HPDE6-E6E7 (cell line): Measurements from ENCODE around the gene ERMARD.

Experiments used
- DNase-seq: peaks from one replicate; pipeline ENCODE4 v3.0.0; 2011; ENCODE audit warnings: missing footprints; ENCODE audit errors: extremely low spot score

The ERMARD gene

GRCh38 chr6:169801396-169802160 lies 50.2 kb downstream of the ERMARD start:
- no peak for DNase-seq

- DNase-seq: no peak
These were observed 51.4 kb downstream of the ERMARD start for GRCh38 chr6:169802790-169803189.

- no peak for DNase-seq
These were observed 51.9 kb downstream of the ERMARD start for GRCh38 chr6:169803271-169803811.

- no peak for DNase-seq
These were observed 52.5 kb downstream of the ERMARD start for GRCh38 chr6:169803816-169804340.

GRCh38 chr6:169804427-169804826 lies 53.0 kb downstream of the ERMARD start:
- DNase-seq: no peak

- DNase-seq: no peak
These were observed 53.9 kb downstream of the ERMARD start for GRCh38 chr6:169805242-169805838.

- DNase-seq: no peak
These were observed 55.3 kb downstream of the ERMARD start for GRCh38 chr6:169806701-169807100.

- DNase-seq: no peak
These were observed 55.8 kb downstream of the ERMARD start for GRCh38 chr6:169807229-169807628.

- DNase-seq: no peak
These were observed 56.5 kb downstream of the ERMARD start for GRCh38 chr6:169807699-169808607.

GRCh38 chr6:169808608-169808967 lies 57.2 kb downstream of the ERMARD start:
- DNase-seq: no peak

GRCh38 chr6:169809386-169809785 lies 58.0 kb downstream of the ERMARD start:
- no peak for DNase-seq

- DNase-seq: no peak
These were observed 58.9 kb downstream of the ERMARD start for GRCh38 chr6:169810066-169810989.

- DNase-seq: no peak
These were observed 59.6 kb downstream of the ERMARD start for GRCh38 chr6:169811072-169811471.

- no peak for DNase-seq
These were observed 60.3 kb downstream of the ERMARD start for GRCh38 chr6:169811521-169812256.

- no peak for DNase-seq
These were observed 60.8 kb downstream of the ERMARD start for GRCh38 chr6:169812257-169812644.

GRCh38 chr6:169813969-169814368 lies 62.5 kb downstream of the ERMARD start:
- DNase-seq: no peak

GRCh38 chr6:169816054-169816453 lies 64.6 kb downstream of the ERMARD start:
- no peak for DNase-seq

- DNase-seq: no peak
These were observed 65.6 kb downstream of the ERMARD start for GRCh38 chr6:169816975-169817374.

- DNase-seq: no peak
These were observed 68.9 kb downstream of the ERMARD start for GRCh38 chr6:169820358-169820757.

- no peak for DNase-seq
These were observed 72.6 kb downstream of the ERMARD start for GRCh38 chr6:169824021-169824420.
